Colonic mucosa (tissue), 4 donors: ENCODE data around the gene DNAJB13. TPM values are rescaled to one million over a fixed set of nuclear protein-coding genes. Genes with fewer than 3 reads are reported as not detected.

Source experiments
- DNase-seq: peaks from one replicate; pipeline ENCODE4 v3.0.0-alpha.2; 2020
- H3K27ac ChIP-seq: fragments of 200-600 bp; one replicate; pipeline ENCODE4 v1.8.0; 2021
- H3K27me3 ChIP-seq: fragments of 200-600 bp; one replicate; pipeline ENCODE4 v1.8.0; 2021
- H3K36me3 ChIP-seq: fragments of 200-600 bp; one replicate; pipeline ENCODE4 v1.8.0; 2021
- H3K4me1 ChIP-seq: fragments of 200-600 bp; one replicate; pipeline ENCODE4 v1.8.0; 2021; ENCODE audit warnings: mild to moderate bottlenecking
- H3K4me3 ChIP-seq: fragments of 200-600 bp; one replicate; pipeline ENCODE4 v1.8.0; 2021
- H3K9ac ChIP-seq, 2 donors: one replicate each; pipeline ENCODE4 v1.7.0; 2013; ENCODE audit warnings: control low read depth in 2 of 2, low read depth in 2 of 2, low read length in 2 of 2
- H3K9me3 ChIP-seq: fragments of 200-600 bp; one replicate; pipeline ENCODE4 v1.8.0; 2021
- CTCF ChIP-seq: fragments of 200-600 bp; IDR thresholded peaks from one replicate; pipeline ENCODE4 v1.8.0; 2022; ENCODE audit warnings: antibody characterized with exemption, mild to moderate bottlenecking
- intact Hi-C: fragments of 100-400 bp; cut with DNase I; formaldehyde crosslinking; loops from one replicate; pipeline ENCODE4 v1.14.1; 2022
- total RNA-seq, 2 donors: library from RNA; stranded (reverse); fragmentation: NEBNext Ultra II Directional in 1 of 2; extraction: Animal tissue kit (Norgen Biotek cat#: 25700) in 1 of 2; gene quantifications; one replicate each; pipeline ENCODE4 v1.2.1, GENCODE V29; 2021
- donor health status: healthy.
- donor health status: DM: no; HTN: no; CAD: no.
- donor health status: DM: no; HTN: no; CAD: no.

DNAJB13 gene
- total RNA-seq: not detected

- DNase-seq: no peak
- Histone ChIP-seq H3K4me3 (no peak within 1 kb of the TSS), H3K27me3 (no peaks in the 10 kb centered on the region), H3K36me3 (no peaks in the 10 kb centered on the region), H3K9me3 (no peaks in the 10 kb centered on the region), H3K9ac (no peak within 1 kb of the TSS), H3K4me1 (no peaks in the 10 kb centered on the region), H3K27ac (no peak within 1 kb of the TSS)
- intact Hi-C loops: no loop called here
- no peak for TF ChIP-seq CTCF
These were observed at the start of gene DNAJB13 for GRCh38 chr11:73950869-73951710. DNAJB13 (plus strand) TSS chr11:73951026; CDS start chr11:73951070, 44 bp downstream.

GRCh38 chr11:73902303-73902702 is 48.5 kb upstream of the DNAJB13 start:
- H3K36me3 ChIP-seq: no peaks in the 10 kb centered on the region
- intact Hi-C loops: no loop called here
- no peak for TF ChIP-seq CTCF

GRCh38 chr11:73907191-73907590 is 43.6 kb upstream of the DNAJB13 start:
- no peak overlapping the region for H3K9ac ChIP-seq
- DNase-seq: no peak
- intact Hi-C loops: no loop called here
- H3K27me3 ChIP-seq: no peaks in the 10 kb centered on the region
- no peaks in the 10 kb centered on the region for H3K9me3 ChIP-seq
- H3K27ac ChIP-seq: no peak overlapping the region
- H3K4me1 ChIP-seq: no peaks in the 10 kb centered on the region
- H3K4me3 ChIP-seq: no peak overlapping the region
- TF ChIP-seq CTCF: no peak
- H3K36me3 ChIP-seq: no peaks in the 10 kb centered on the region

More at GRCh38 chr11:73902303-73902702, 48.5 kb upstream of the DNAJB13 start:
- DNase-seq: no peak
- H3K27me3 ChIP-seq: no peaks in the 10 kb centered on the region
- no peak overlapping the region for H3K9ac ChIP-seq
- H3K4me1 ChIP-seq: no peaks in the 10 kb centered on the region
- no peak overlapping the region for H3K4me3 ChIP-seq
- no peak overlapping the region for H3K27ac ChIP-seq
- no peaks in the 10 kb centered on the region for H3K9me3 ChIP-seq

GRCh38 chr11:73912026-73912425 is 38.8 kb upstream of the DNAJB13 start:
- Histone ChIP-seq H3K27ac (no peak overlapping the region), H3K9me3 (no peaks in the 10 kb centered on the region), H3K4me1 (no peaks in the 10 kb centered on the region), H3K9ac (no peak overlapping the region), H3K4me3 (no peak overlapping the region), H3K36me3 (no peaks in the 10 kb centered on the region), H3K27me3 (no peaks in the 10 kb centered on the region)
- intact Hi-C loops: no loop called here
- no peak for TF ChIP-seq CTCF
- no peak for DNase-seq

GRCh38 chr11:73913472-73913871 is 37.4 kb upstream of the DNAJB13 start:
- Histone ChIP-seq H3K27me3 (no peaks in the 10 kb centered on the region), H3K36me3 (no peaks in the 10 kb centered on the region), H3K4me1 (no peaks in the 10 kb centered on the region), H3K27ac (no peak overlapping the region), H3K9me3 (no peaks in the 10 kb centered on the region), H3K9ac (no peak overlapping the region), H3K4me3 (no peak overlapping the region)
- intact Hi-C loops: no loop called here
- no peak for DNase-seq
- no peak for TF ChIP-seq CTCF
